Hematopoietic multipotent progenitor cell treated with erythropoietin and hydrocortisone succinate and interleukin-3 and kit ligand, for 17 days (in vitro differentiated cells): Measurements from ENCODE around the gene KRT5.

Experiments used
- DNase-seq: peaks from one replicate; pipeline ENCODE4 v3.0.0-alpha.2; 2015; ENCODE audit warnings: low spot score

KRT5 gene

GRCh38 chr12:52537101-52537500, 16.9 kb upstream of the KRT5 start:
- no peak for DNase-seq

- no peak for DNase-seq
Observed at GRCh38 chr12:52535574-52535973, 15.4 kb upstream of the KRT5 start.

GRCh38 chr12:52534482-52534881, 14.3 kb upstream of the KRT5 start:
- DNase-seq: no peak

DNA sequence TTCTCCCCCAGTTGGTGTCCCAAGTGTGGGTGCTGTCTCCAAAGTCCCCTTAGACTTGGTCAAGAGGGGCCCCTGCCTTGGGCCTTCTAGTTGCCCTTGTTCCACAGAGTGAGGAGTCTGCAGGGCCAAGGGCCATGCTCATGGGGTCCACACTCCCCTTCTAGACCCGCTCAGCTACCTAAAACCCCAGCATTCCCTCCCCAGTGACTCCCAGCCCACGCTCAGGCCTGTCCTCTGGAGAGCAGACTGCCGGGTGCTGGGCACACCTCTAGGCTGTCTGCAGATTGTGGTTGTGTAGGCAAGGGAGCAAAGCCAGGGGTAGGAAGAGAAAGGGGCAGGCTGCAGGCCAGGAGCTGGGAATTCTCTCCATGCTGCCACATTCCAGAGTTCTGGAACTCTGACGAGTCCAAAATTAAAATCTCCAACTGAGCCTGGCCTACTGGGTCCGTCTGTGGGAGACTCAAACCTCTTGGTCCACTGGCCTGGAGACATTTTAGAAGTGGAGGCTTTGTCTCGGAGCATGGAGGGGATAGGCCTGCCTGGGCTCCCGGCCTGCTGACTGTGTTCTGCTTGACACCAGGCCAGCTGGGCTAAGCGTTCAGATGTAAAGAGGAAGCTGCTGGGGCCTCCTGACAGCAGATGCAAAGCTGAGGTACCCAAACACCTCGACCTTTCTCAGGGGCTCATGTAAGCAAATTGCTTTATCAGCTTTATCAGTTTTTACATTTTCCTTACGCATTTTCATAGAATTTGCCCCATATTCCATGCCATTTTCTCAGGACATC, 13.7 kb upstream of the KRT5 start:
- DNase-seq: no peak

DNA sequence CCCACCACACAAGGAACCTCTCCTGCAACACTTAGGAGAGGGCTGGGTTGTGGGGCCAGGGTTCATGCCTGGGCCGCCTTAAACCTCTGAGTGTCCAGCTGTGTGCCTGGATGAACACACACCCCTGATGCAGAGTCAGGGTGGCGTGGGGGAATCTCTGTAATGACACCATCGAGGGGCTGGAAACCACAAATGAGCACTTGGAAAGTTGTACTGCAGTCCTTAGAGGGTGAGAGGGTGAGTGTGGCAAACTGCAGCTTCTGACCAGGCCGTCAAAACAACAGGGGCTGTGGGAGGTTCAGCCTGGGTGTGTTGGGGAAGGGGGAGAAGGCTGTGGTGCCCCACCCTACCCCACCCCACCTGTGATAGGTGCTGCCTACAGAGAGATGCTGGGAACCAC, 12.4 kb upstream of the KRT5 start:
- DNase-seq: no peak

- no peak for DNase-seq
Observed at GRCh38 chr12:52531566-52532300, 11.5 kb upstream of the KRT5 start.

DNA sequence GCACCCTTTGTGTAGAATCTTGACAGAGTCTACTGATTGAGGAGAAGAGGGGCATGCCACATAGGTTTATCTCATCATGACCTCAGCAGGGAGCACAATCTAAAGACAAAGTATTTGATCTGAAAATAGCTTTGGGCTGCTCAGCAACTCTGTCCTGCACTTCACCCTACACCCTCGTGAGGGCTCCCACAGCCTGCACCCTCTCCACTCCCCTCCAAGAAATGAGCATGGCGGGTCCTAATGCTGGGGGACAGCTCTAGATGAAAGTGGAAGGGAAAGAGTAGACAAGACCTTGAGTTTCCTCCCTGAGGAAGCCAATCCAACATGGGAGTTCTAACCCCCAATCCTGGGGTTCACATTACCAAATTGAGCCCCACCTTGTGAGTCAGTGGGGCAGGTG, 10.7 kb upstream of the KRT5 start:
- DNase-seq: no peak

DNA sequence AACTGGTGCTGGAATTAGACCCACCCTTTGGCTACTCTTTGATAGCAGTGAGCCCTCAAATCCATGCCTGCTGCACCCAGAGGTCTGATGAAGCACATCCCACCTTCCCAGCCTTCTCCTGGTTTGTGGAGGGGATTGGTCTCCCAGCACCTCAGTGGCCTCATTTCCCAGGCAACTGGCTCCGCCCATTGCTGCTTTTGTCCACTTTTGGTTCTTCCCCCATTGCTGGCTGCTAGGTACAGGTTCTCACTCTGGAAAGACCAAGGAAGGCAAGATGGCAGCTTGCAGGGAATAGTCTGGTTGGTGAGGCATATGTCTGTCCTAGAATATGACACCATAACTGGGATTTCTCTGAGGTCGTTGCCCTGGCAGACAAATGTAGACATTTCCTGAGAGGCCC, 10.2 kb upstream of the KRT5 start:
- DNase-seq: no peak

DNA sequence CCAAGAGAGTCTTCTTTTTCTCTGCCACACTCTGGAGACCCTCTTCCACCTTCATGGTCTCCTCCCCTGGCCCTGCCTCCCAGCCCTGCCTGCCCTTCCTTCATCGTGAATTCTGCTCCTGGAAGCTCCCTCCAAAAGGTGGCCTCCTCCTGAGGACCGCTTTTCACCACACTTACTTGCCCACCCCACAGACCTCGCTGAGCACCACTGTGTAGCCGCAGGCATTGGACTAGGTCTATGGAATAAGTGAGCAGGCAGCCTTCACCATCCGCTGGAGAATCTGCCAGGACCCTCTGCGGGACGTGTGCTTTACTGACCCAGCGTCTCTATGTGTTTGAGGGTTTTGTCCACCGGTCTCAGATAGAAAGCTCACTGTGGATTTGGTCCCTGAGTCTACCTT, 9.7 kb upstream of the KRT5 start:
- DNase-seq: no peak

DNA sequence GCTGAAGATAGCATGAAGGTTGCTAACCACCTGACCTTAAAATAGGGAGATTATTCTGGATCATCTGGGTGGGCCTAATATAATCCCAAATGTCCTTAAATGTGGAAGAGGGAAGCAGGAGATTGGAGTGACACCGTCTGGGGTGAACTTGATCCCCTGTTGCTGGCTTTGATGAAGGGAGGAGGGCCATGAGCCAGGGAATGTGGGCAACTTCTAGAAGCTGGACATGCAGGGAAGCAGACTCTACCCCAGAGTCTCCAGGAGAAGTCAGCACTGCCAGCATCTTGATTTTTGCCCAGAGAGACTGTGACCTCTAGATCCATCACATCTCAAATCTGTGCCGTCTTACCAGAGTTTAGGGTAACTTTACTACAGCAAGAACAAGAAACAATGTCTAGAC, 9.2 kb upstream of the KRT5 start:
- no peak for DNase-seq

DNA sequence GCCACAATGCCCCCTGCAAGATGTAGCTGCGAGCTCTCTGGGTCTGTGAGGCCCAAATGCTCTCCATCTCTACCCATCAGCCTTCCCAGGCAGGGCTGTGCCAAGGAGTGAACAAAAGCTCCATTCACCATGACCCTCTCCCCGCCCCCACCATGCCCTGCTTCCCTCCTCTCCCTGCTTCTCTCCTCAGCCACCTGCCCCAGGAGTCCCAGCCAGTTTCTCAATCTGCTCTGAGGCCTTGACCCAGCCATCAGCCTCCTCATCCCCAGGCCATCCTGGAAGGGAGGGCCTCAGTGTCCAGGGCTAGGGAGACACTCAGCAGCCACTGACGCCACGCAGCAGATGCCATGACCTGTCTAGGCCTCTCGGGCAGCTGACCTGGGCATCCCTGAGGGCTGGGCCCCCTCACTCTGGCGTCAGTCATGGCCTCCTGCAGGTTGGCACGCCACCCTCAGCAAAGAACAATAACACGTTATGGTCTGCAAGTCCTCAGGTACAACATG, 8.5 kb upstream of the KRT5 start:
- no peak for DNase-seq

DNA sequence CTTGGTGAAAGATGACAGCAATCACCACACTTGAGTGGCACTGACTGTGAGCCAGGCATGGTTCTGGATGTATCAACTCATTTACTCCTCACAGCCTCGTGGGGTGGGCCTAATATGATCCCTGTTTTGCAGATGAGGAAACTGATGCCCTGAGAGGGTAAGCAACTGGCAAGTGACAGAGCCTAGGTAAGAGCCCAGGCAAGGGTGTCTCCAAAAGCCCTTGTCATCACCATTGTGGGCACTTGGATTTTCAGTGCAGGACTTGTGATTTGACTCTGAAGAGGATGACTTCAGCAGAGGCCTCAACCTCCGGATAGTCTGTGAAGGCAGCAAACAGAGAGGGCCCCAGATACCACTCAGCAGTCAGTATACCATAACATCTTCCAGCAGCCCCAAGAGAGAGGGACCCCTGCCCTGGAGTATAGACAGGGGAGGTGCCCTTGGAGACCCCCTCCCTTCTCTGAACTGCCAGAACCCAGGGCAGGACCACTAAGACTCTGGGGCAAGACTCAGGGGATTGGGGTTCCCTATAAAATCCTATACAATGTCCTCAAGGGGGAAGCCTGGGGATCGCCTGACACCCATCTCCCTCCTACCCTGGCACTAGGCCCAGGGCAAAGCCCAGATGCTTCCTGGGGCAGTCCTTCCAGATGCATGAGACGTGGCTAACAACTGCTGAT, 7.1 kb upstream of the KRT5 start:
- no peak for DNase-seq

DNA sequence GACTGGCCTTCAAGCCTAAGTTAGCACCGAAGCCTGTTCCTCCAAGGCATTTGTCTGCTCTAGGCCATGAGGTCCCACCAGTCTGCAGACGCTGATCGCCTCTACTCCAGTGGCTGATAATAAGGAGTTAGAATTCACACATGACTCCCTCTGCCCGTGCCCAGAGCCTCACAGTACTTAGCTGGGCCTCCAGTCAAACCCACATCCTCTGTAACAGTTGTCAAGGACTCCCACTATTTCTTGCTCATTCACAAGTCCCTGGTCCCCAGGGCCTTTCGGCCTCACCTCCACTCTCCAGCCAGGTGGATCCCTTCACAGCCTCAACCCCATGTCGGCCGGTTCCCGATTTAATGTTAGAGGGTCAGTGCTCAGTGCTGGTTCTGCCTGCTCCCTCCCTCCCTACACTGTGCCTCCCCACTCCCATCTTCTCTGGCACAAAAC, 6.3 kb upstream of the KRT5 start:
- DNase-seq: no peak

GRCh38 chr12:52525661-52526499, 5.7 kb upstream of the KRT5 start:
- DNase-seq: no peak

- DNase-seq: no peak
Observed at GRCh38 chr12:52524898-52525591, 4.9 kb upstream of the KRT5 start.

- DNase-seq: no peak
Observed at GRCh38 chr12:52524241-52524897, 4.2 kb upstream of the KRT5 start.

- no peak for DNase-seq
Observed at GRCh38 chr12:52523824-52524223, 3.6 kb upstream of the KRT5 start.

GRCh38 chr12:52522346-52523011, 2.3 kb upstream of the KRT5 start:
- no peak for DNase-seq

GRCh38 chr12:52521568-52522266, 1.5 kb upstream of the KRT5 start:
- no peak for DNase-seq

DNA sequence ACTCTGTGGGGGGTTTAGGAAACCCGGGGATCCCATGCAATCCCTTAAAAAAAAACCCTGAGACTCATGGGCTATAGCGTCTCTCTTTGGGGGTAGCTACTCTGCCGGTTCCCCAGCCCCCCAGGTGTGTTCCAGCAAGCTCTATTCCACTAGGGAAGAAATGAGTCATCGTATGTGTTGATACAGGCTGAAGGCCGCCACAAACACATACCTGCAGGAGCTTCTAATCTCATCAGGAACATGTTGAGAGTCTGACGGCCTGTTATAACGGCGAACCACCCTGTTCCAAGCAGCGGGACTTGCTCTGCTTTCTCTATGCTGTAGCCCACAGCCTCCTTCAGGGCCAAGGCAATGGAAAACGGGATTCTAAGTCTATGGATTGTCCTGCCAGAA, 977 bp upstream of the KRT5 start:
- DNase-seq: no peak
